ENCODE data around the gene CLTCL1.

GRCh38 chr22:19214078-19214473 is 77.4 kb downstream of the CLTCL1 start:
- TF ChIP-seq CTCF (IDR thresholded peaks at IDR 0.05) (no peak), POLR2A (IDR thresholded peaks at IDR 0.05) (no peak)
